Inferior parietal cortex (tissue), 1 donor: ENCODE measurements around the gene PCDHB11.
"Not testable (repeated sequence)": the region's sequence is repeated elsewhere in the genome, so short reads cannot be mapped to it uniquely, and the experiment has no call there.

Experiments
- DNase-seq: peaks from one replicate; pipeline ENCODE4 v3.0.0-alpha.2; 2016; ENCODE audit errors: extremely low spot score

Gene PCDHB11

DNA sequence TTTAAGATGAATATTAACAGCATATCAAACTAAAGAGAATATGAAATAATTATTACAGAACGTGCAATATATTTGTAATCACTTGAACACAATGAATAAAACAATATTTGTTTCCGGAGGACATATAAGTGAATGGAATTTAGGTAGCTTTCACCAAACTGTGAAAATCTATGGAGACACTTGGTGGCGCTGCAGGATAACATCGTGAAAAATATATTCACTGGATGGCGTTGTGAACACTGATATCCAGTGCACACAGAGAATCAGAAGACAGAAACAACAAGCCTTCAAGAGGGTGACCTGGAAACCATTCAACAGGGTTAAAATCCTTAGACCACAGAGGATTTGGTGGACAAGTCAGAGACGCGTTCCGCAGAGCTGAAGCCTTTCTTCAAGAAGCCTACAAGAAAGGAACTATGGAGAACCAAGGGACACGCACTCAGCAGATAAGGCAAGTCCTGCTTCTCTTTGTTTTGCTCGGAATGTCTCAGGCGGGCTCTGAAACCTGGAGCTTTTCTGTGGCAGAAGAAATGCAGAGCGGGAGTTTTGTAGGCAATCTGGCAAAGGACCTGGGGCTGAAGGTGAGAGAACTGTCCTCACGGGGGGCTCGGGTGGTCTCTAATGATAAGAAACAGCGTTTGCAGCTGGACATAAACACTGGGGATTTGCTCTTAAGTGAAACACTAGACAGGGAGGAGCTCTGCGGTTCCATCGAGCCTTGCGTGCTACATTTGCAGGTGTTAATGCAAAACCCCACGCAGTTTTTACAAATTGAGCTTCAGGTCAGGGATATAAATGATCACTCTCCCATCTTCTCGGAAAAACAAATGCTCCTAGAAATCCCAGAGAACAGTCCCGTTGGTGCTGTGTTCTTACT is at the start of gene PCDHB11:
TSS of gene PCDHB11 (plus strand) at position 269 of the 877 bp plus-strand sequence. CDS start at position 417, 148 bp downstream.
- DNase-seq: no peak

GRCh38 chr5:141149812-141150211 is 49.6 kb upstream of the PCDHB11 start, which contains the start of gene PCDHB6:
PCDHB6 (plus strand) TSS chr5:141150057; CDS start chr5:141150258, 201 bp downstream.
- DNase-seq: peak; percentile 18

GRCh38 chr5:141150224-141150992 is 49.0 kb upstream of the PCDHB11 start:
- DNase-seq: no peak

DNA sequence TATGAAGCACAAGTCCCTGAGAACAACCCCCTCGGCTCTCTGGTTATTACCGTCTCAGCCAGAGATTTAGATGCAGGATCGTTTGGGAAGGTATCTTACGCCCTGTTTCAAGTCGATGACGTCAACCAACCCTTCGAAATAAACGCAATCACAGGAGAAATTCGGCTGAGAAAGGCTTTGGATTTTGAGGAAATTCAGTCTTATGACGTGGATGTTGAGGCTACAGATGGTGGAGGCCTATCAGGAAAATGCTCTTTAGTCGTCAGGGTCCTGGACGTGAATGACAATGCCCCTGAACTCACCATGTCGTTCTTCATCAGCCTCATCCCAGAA is 48.5 kb upstream of the PCDHB11 start:
- DNase-seq: no peak

- DNase-seq: not testable (repeated sequence)
These were observed 47.8 kb upstream of the PCDHB11 start for GRCh38 chr5:141151632-141152031.

DNA sequence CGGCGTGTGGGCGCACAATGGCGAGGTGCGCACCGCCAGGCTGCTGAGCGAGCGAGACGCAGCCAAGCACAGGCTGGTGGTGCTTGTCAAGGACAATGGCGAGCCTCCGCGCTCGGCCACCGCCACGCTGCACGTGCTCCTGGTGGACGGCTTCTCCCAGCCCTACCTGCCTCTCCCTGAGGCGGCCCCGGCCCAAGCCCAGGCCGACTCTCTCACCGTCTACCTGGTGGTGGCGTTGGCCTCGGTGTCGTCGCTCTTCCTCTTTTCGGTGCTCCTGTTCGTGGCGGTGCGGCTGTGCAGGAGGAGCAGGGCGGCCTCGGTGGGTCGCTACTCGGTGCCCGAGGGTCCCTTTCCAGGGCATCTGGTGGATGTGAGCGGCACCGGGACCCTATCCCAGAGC is 47.3 kb upstream of the PCDHB11 start:
- not testable (repeated sequence) for DNase-seq

GRCh38 chr5:141155540-141156374 is 43.7 kb upstream of the PCDHB11 start:
- DNase-seq: no peak

- not testable (repeated sequence) for DNase-seq
These were observed 42.1 kb upstream of the PCDHB11 start for GRCh38 chr5:141157356-141157755.

- DNase-seq: not testable (repeated sequence)
These were observed 41.5 kb upstream of the PCDHB11 start for GRCh38 chr5:141157901-141158300.

GRCh38 chr5:141172381-141173204 is 26.8 kb upstream of the PCDHB11 start, which contains the start of gene PCDHB7:
PCDHB7 (plus strand) TSS chr5:141172644; CDS start chr5:141172836, 192 bp downstream.
- peak; percentile 59 for DNase-seq

- DNase-seq: not testable (repeated sequence)
These were observed 24.9 kb upstream of the PCDHB11 start for GRCh38 chr5:141174291-141175104.

- no peak for DNase-seq
These were observed 23.5 kb upstream of the PCDHB11 start for GRCh38 chr5:141175933-141176332.

DNA sequence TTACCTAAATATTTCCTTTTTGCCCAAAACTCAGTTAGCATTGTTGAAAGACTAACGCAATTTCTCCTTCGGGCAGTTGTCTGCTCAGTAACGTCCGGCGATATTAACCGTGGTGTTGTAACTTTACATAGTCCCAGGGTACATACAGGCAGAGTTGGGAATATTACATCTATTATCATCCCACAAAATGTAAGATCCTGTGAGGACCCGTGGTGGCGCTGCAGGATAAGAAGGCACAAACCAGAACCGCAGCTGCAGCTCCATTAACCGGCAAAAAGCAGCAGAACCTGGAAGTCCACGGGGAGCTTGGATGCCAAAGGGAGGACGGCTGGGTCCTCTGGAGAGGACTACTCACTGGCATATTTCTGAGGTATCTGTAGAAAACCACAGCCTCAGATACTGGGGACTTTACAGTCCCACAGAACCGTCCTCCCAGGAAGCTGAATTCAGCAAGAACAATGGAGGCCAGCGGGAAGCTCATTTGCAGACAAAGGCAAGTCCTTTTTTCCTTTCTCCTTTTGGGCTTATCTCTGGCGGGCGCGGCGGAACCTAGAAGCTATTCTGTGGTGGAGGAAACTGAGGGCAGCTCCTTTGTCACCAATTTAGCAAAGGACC is 21.7 kb upstream of the PCDHB11 start, which contains the start of gene PCDHB8:
TSS of gene PCDHB8 (plus strand) at position 214 of the 615 bp plus-strand sequence. CDS start at position 459, 245 bp downstream.
- not testable (repeated sequence) for DNase-seq

- DNase-seq: not testable (repeated sequence)
These were observed 20.1 kb upstream of the PCDHB11 start for GRCh38 chr5:141179371-141179770.

- not testable (repeated sequence) for DNase-seq
These were observed 19.6 kb upstream of the PCDHB11 start for GRCh38 chr5:141179876-141180275.

GRCh38 chr5:141180313-141180712 is 19.1 kb upstream of the PCDHB11 start:
- DNase-seq: no peak

DNA sequence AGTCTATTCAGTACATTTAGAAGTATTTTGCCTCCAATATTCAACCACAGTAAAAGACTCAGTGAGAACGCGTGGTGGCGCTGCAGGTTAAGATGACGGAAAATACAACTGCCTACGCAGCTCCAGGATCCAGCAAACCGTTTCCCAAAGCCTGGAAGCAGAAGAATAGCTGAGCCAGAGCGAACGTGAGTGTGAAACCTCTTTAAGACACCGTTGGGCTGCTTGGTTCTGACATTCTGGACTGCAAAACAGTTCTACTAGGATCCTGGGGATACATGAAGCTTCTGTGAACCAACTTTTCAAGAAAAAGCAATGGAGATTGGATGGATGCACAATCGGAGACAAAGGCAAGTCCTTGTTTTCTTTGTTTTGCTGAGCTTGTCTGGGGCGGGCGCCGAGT is 17.2 kb upstream of the PCDHB11 start, which contains the start of gene PCDHB16:
TSS of gene PCDHB16 (plus strand) at position 140 of the 400 bp plus-strand sequence. CDS start at position 313, 173 bp downstream.
- peak; percentile 39 for DNase-seq

DNA sequence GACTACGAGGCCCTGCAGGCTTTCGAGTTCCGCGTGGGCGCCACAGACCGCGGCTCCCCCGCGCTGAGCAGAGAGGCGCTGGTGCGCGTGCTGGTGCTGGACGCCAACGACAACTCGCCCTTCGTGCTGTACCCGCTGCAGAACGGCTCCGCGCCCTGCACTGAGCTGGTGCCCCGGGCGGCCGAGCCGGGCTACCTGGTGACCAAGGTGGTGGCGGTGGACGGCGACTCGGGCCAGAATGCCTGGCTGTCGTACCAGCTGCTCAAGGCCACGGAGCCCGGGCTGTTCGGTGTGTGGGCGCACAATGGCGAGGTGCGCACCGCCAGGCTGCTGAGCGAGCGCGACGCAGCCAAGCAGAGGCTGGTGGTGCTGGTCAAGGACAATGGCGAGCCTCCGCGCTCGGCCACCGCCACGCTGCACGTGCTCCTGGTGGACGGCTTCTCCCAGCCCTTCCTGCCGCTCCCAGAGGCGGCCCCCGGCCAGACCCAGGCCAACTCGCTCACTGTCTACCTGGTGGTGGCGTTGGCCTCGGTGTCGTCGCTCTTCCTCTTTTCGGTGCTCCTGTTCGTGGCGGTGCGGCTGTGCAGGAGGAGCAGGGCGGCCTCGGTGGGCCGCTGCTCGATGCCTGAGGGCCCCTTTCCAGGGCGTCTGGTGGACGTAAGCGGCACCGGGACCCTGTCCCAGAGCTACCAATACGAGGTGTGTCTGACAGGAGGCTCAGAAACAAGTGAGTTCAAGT is 15.1 kb upstream of the PCDHB11 start:
- DNase-seq: not testable (repeated sequence)
